Calu3 (cell line): Measurements from ENCODE around the gene CNKSR1. TPM values are rescaled to one million over a fixed set of nuclear protein-coding genes. Genes with fewer than 3 reads are reported as not detected.

Source experiments
- BruUV-seq: library from RNA; stranded (reverse); fragments of 400-500 nt; replicated peaks from 2 replicates; lab custom pipeline; 2021; lab: Mats Ljungman, UMichigan
- CTCF ChIA-PET: fragments of 300-600 bp; sonication (Branson Sonifier 250); formaldehyde crosslinking; loops from one replicate; lab custom pipeline; 2022; ENCODE audit warnings: antibody characterized with exemption; lab: Charles Lee
- DNase-seq: peaks from one replicate; pipeline ENCODE4 v3.0.0; 2022
- H3K27ac Mint-ChIP-seq: one replicate; pipeline ENCODE4 v1.8.0; 2022; ENCODE audit warnings: mixed read lengths; ENCODE audit not compliant: unreplicated experiment
- H3K27me3 Mint-ChIP-seq: one replicate; pipeline ENCODE4 v1.8.0; 2022; ENCODE audit warnings: mixed read lengths; ENCODE audit not compliant: unreplicated experiment
- H3K36me3 Mint-ChIP-seq: one replicate; pipeline ENCODE4 v1.8.0; 2022; ENCODE audit warnings: mild to moderate bottlenecking, moderate library complexity, mixed read lengths; ENCODE audit not compliant: insufficient read depth, unreplicated experiment
- H3K4me1 Mint-ChIP-seq: one replicate; pipeline ENCODE4 v1.8.0; 2022; ENCODE audit warnings: mild to moderate bottlenecking, low read depth, mixed read lengths; ENCODE audit not compliant: unreplicated experiment
- H3K4me3 Mint-ChIP-seq: one replicate; pipeline ENCODE4 v1.8.0; 2022; ENCODE audit warnings: mild to moderate bottlenecking, low read depth, moderate library complexity, mixed read lengths; ENCODE audit not compliant: unreplicated experiment
- H3K9me3 Mint-ChIP-seq: one replicate; pipeline ENCODE4 v1.8.0; 2022; ENCODE audit warnings: low read depth, mixed read lengths; ENCODE audit not compliant: unreplicated experiment
- CTCF ChIP-seq: fragments of 200-600 bp; IDR thresholded peaks from one replicate; pipeline ENCODE4 v1.8.0; 2022; ENCODE audit warnings: antibody characterized with exemption; ENCODE audit not compliant: unreplicated experiment
- intact Hi-C: fragments of 100-400 bp; cut with micrococcal nuclease; formaldehyde crosslinking; loops from one replicate; pipeline ENCODE4 v1.10.0; 2022; ENCODE audit not compliant: unreplicated experiment
- total RNA-seq: library from RNA; stranded (reverse); gene quantifications from 2 replicates; pipeline ENCODE4 v1.2.3, GENCODE V29; 2022

CNKSR1 gene
- total RNA-seq, 1 experiment from 2014 or later: 28.1 TPM

GRCh38 chr1:26132834-26133167 lies 44.5 kb upstream of the CNKSR1 start:
- intact Hi-C loops: no loop called here
- no peaks in the 10 kb centered on the region for H3K9me3 Mint-ChIP-seq
- TF ChIP-seq CTCF: no peak
- no peak overlapping the region for H3K27ac Mint-ChIP-seq
- DNase-seq: no peak
- CTCF ChIA-PET: no interaction called here
- H3K4me1 Mint-ChIP-seq: peaks cover 14% of the 10 kb centered on the region
- H3K36me3 Mint-ChIP-seq: no peaks in the 10 kb centered on the region
- no peaks in the 10 kb centered on the region for H3K27me3 Mint-ChIP-seq
- no TSS peak for BruUV-seq
- no peak overlapping the region for H3K4me3 Mint-ChIP-seq

GRCh38 chr1:26134466-26134865 lies 42.8 kb upstream of the CNKSR1 start:
- no peak for TF ChIP-seq CTCF
- Mint-ChIP-seq H3K27me3 (no peaks in the 10 kb centered on the region), H3K4me1 (no peaks in the 10 kb centered on the region), H3K36me3 (no peaks in the 10 kb centered on the region), H3K4me3 (no peak overlapping the region), H3K27ac (no peak overlapping the region), H3K9me3 (no peaks in the 10 kb centered on the region)
- CTCF ChIA-PET: no interaction called here
- BruUV-seq: no TSS peak
- intact Hi-C loops: no loop called here
- DNase-seq: no peak

GRCh38 chr1:26138974-26139558 lies 38.2 kb upstream of the CNKSR1 start:
- intact Hi-C loops: no loop called here
- no peak overlapping the region for H3K27ac Mint-ChIP-seq
- no TSS peak for BruUV-seq
- CTCF ChIA-PET: interaction anchor here (0.7 to 1.7 kb wide), 3 partner anchors 12 to 219 kb away, joined by 3 to 5 read pairs (median 4); no protein-coding TSS in a partner anchor
- H3K9me3 Mint-ChIP-seq: no peaks in the 10 kb centered on the region
- no peak for DNase-seq
- H3K4me3 Mint-ChIP-seq: no peak overlapping the region
- no peaks in the 10 kb centered on the region for H3K36me3 Mint-ChIP-seq
- TF ChIP-seq CTCF: no peak
- no peaks in the 10 kb centered on the region for H3K4me1 Mint-ChIP-seq
- no peaks in the 10 kb centered on the region for H3K27me3 Mint-ChIP-seq

- no TSS peak for BruUV-seq
- Mint-ChIP-seq H3K4me3 (no peak overlapping the region), H3K4me1 (no peaks in the 10 kb centered on the region), H3K9me3 (no peaks in the 10 kb centered on the region), H3K27ac (no peak overlapping the region), H3K36me3 (peaks cover 4% of the 10 kb centered on the region), H3K27me3 (no peaks in the 10 kb centered on the region)
- CTCF ChIA-PET: interaction anchor here (0.6 to 1.3 kb wide), 2 partner anchors 16 to 179 kb away, joined by 3 read pairs; no protein-coding TSS in a partner anchor
- TF ChIP-seq CTCF: no peak
- intact Hi-C loops: no loop called here
- no peak for DNase-seq
Observed at GRCh38 chr1:26142159-26142558, 35.1 kb upstream of the CNKSR1 start.
